Central memory CD8-positive, alpha-beta T cell (primary cell): ENCODE results near the gene MINDY1.
A peak's percentile ranks its signal among the peaks of the same experiment; 100 is the strongest.

Source experiments
- ATAC-seq: fragments of 150-1000 bp; cut with Tn5 transposase; replicated peaks from 2 replicates; pipeline ENCODE4 v1.10.0; 2022; ENCODE audit warnings: mild to moderate bottlenecking, moderate FRiP score, moderate number of reproducible peaks; ENCODE audit not compliant: poor library complexity, severe bottlenecking; ENCODE audit errors: extremely low read depth
- DNase-seq, 2 donors: peaks; one replicate each; pipeline ENCODE4 v3.0.0; 2021; ENCODE audit warnings: low spot score in 2 of 2
- H3K27ac Mint-ChIP-seq: one replicate; pipeline ENCODE4 v1.8.0; 2022; ENCODE audit warnings: low read depth, mild to moderate bottlenecking, moderate library complexity, mixed read lengths
- H3K27me3 Mint-ChIP-seq: one replicate; pipeline ENCODE4 v1.8.0; 2022; ENCODE audit warnings: mixed read lengths
- H3K36me3 Mint-ChIP-seq: one replicate; pipeline ENCODE4 v1.8.0; 2022; ENCODE audit warnings: mild to moderate bottlenecking, moderate library complexity, mixed read lengths; ENCODE audit not compliant: insufficient read depth
- H3K4me1 Mint-ChIP-seq: one replicate; pipeline ENCODE4 v1.8.0; 2022; ENCODE audit warnings: mixed read lengths
- H3K4me3 Mint-ChIP-seq: one replicate; pipeline ENCODE4 v1.8.0; 2022; ENCODE audit warnings: mild to moderate bottlenecking, moderate library complexity, mixed read lengths
- H3K9me3 Mint-ChIP-seq: one replicate; pipeline ENCODE4 v1.8.0; 2022; ENCODE audit warnings: mixed read lengths

MINDY1 gene, protein sequence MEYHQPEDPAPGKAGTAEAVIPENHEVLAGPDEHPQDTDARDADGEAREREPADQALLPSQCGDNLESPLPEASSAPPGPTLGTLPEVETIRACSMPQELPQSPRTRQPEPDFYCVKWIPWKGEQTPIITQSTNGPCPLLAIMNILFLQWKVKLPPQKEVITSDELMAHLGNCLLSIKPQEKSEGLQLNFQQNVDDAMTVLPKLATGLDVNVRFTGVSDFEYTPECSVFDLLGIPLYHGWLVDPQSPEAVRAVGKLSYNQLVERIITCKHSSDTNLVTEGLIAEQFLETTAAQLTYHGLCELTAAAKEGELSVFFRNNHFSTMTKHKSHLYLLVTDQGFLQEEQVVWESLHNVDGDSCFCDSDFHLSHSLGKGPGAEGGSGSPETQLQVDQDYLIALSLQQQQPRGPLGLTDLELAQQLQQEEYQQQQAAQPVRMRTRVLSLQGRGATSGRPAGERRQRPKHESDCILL

DNA sequence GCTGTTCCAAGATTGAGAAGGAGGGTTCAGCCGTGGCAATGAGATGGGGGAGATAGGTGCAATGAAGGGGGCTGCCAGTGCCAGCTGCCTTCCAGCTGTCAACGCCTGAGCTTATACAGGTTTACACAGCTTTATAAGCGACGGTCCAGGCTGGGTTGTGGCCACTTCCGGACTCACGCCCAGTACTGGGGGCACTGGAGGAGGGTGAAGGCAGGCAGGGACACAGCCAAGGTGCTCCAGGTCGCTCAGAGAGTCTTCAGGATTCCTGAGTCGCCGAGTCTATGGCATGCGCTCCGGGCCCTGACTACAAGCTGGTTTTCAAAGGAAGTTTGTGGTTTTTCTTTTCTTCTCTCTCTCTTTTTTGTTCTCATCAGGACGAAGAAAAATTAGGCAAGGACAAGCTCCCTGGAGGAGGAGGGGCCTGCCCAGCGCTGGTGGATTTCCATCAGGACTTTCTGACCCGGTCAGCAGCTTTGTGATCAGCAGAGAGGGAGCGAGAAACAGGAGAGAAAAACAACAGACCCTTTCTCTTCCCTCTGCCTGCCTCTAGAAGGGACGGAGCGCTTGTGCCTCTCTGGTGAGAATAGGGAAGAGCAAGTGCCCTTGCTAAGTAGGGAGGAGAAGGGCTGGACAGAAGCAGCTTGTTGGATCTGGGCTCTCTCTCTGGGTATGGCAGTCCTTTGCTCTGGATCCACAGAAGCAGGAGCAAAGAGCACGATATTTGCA lies at the start of gene MINDY1:
MINDY1 (minus strand) TSS at position 576 of the 726 bp plus-strand sequence. CDS start 4,285 bp downstream, outside the sequence.
- peak within 1 kb of the TSS; percentile 93 for H3K4me3 Mint-ChIP-seq
- peaks cover 15% of the 10 kb centered on the region for H3K36me3 Mint-ChIP-seq
- H3K4me1 Mint-ChIP-seq: peaks cover 59% of the 10 kb centered on the region
- no peaks in the 10 kb centered on the region for H3K27me3 Mint-ChIP-seq
- no peaks in the 10 kb centered on the region for H3K9me3 Mint-ChIP-seq
- DNase-seq: no peak
- H3K27ac Mint-ChIP-seq: peak within 1 kb of the TSS; percentile 97
- no peak for ATAC-seq

DNA sequence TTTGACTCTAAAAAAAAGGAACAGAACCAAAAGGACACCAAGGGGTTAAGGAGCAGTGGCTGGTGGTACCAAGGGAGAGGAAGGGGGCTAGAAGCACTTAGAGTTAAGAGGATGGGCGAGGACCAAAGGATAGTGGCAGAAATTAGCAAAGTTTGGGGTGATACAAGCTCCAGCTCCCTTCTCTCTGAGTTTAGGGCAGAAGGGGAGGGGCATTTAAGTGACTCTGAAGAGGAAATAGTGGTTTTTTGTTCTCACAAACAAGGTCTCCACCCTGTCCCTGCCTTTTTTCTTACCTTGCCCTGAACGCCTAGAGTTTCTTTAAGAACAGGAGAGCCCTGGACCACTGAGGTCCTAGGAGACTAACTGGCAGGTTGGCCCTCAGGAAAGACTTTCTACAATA lies 49.4 kb upstream of the MINDY1 start:
- Mint-ChIP-seq H3K4me1 (peaks cover 79% of the 10 kb centered on the region), H3K27me3 (no peaks in the 10 kb centered on the region), H3K27ac (peak overlapping the region; percentile 91), H3K4me3 (peak overlapping the region; percentile 92), H3K9me3 (no peaks in the 10 kb centered on the region), H3K36me3 (peaks cover 74% of the 10 kb centered on the region)
- peak in 1 of 2 donors; percentile 28 for DNase-seq
- ATAC-seq: peak; percentile 54

DNA sequence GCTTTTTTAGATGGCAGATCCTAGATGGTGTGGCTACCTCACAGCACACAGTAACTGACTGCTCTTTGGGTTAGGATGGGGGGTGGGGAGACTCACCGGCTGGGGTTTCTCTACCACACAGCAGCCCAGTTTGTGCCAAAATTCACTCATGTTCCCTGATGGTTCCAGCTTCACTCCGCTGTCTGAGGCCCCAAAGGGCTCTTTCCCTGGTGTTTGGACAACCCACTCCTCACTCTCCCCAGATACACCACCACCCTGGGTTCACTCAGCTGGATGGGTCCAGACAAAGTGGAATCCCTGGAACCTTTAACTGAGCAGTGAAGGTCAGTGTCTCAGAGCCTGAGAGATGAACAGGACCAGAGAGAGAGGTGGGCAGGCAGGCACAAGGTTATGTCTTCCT lies 48.9 kb upstream of the MINDY1 start:
- Mint-ChIP-seq H3K36me3 (peaks cover 72% of the 10 kb centered on the region), H3K9me3 (no peaks in the 10 kb centered on the region), H3K27me3 (no peaks in the 10 kb centered on the region), H3K4me1 (peaks cover 73% of the 10 kb centered on the region), H3K27ac (peak overlapping the region; percentile 91), H3K4me3 (peak overlapping the region; percentile 92)
- no peak for DNase-seq
- ATAC-seq: no peak

DNA sequence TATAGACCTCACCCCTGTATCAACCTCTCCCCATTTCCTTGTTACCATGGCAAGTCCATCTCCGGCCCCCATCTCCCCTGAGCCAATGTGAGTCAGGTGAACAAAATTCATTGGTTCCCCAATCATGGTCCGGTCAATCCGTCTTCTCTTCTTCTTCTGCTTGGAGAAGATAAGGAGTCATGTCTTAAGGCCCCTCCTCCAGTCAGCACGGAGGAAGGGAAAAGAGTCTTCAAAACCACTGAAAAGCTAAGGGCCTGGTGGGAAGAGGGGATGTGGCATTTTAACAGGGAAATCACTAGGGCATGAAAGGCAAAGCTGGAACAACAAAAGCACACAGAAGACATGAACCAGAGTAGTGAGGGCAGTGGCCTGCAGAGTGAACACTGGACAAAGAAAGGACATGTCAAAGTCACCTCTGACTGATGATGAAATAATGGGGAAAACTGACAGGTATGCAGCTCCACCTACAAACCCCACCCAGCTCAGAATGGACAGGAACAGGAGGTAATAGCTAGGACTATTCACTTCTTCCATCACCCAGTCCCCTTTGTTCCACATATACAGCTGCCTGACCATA lies 48.4 kb upstream of the MINDY1 start:
- H3K27ac Mint-ChIP-seq: peak overlapping the region; percentile 91
- H3K4me3 Mint-ChIP-seq: peak overlapping the region; percentile 92
- DNase-seq (no peak), ATAC-seq (no peak)
- H3K36me3 Mint-ChIP-seq: peaks cover 75% of the 10 kb centered on the region
- no peaks in the 10 kb centered on the region for H3K9me3 Mint-ChIP-seq
- peaks cover 73% of the 10 kb centered on the region for H3K4me1 Mint-ChIP-seq
- H3K27me3 Mint-ChIP-seq: no peaks in the 10 kb centered on the region

DNA sequence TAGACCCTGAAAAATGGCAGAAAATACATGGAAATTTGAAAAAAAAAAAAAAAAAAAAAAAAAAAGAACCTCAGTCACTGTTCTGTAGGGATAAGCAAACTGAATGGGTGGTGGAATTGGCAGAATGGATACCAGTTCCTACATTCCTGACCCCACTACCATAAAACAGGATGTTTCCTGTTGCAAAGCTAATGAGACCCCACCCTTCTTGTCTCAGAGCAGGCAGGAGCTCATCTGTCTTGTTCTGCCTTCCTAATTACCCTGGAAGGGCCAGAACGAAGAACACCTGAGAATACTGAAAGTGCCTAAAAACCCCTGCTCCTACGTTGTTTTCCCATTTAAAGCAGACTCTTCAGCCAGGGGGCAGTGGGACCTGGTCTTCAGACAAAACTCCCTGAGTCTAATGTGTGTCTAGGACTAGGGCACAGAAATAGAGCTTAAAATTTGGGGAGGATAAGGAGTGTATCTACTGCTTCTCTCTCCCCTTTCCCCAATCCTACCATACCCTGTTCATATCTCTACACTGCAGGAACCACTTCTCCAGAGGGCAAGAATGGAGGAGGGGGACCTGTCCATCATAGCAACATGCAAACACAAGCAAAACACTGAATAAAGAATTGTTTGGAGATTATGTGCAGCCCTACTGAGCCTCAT lies 44.8 kb upstream of the MINDY1 start:
- no peaks in the 10 kb centered on the region for H3K27me3 Mint-ChIP-seq
- peaks cover 52% of the 10 kb centered on the region for H3K36me3 Mint-ChIP-seq
- peaks cover 77% of the 10 kb centered on the region for H3K4me1 Mint-ChIP-seq
- no peak for ATAC-seq
- H3K9me3 Mint-ChIP-seq: no peaks in the 10 kb centered on the region
- H3K27ac Mint-ChIP-seq: no peak overlapping the region
- DNase-seq: no peak
- H3K4me3 Mint-ChIP-seq: no peak overlapping the region

DNA sequence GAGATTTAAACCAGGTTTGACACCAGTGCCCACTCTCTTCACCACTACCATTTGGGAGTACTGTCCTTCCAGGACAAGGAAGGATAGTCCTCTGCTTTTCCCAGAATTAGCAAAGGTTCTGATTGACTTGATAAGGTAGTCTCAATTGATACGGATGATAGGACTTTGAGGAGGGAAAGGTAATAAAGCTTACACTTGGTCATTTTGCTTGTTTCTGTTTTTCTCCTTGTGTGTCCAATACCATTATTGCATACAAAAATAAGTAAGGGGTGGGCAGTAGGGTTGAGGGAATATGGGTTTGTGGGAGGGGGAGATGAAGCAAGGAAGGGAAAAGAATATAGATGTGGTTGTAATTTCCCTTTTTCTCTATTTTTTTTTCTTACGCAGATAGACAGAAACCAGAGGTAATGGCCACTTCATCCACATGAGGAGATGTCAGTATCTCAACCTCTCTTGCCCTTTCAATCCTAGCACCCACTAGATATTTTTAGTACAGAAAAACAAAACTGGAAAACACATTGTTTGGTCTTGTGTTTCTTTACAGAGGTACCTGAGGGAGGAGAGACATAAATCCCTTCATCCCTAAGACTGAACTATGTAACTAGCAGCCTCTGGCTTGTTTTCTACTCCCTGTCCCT lies 43.5 kb upstream of the MINDY1 start:
- no peaks in the 10 kb centered on the region for H3K27me3 Mint-ChIP-seq
- no peak overlapping the region for H3K27ac Mint-ChIP-seq
- H3K4me1 Mint-ChIP-seq: peaks cover 70% of the 10 kb centered on the region
- H3K36me3 Mint-ChIP-seq: peaks cover 41% of the 10 kb centered on the region
- no peak for ATAC-seq
- no peak for DNase-seq
- H3K4me3 Mint-ChIP-seq: peak overlapping the region; percentile 89
- H3K9me3 Mint-ChIP-seq: no peaks in the 10 kb centered on the region

DNA sequence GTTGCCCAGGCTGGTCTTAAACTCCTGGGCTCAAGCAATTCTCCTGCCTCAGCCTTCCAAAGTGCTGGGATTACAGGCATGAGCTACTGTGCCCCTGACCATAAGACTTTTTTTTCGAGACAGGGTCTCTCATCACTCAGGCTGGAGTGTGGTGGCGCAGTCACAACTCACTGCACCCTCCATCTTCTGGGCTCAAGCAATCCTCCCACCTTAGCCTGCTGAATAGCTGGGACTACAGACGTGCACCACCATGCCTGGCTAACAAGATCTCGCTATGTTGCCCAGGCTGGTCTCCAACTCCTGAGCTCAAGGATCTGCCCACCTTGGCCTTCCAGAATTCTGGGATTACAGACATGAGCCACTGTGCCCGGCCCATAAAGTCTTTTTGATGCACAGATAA lies 42.8 kb upstream of the MINDY1 start:
- H3K27ac Mint-ChIP-seq: peak overlapping the region; percentile 72

DNA sequence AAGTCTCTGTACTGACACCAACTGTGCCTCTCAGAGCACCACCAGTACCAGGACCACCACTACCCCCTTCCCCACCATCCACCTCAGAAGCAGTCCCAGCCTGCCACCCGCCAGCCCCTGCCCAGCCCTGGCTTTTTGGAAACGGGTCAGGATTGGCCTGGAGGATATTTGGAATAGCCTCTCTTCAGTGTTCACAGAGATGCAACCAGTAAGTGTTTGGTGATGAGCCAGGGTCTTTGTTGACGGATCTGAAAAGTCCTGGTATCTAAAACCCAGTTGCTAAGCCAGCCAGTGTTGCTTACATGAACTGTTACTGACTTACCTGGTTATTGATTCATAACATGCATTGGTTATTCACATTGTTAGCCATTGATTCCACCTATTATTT lies 41.9 kb upstream of the MINDY1 start:
- Mint-ChIP-seq H3K9me3 (no peaks in the 10 kb centered on the region), H3K27ac (peak overlapping the region; percentile 91), H3K36me3 (peaks cover 25% of the 10 kb centered on the region)

More for the DNA sequence above, 42.8 kb upstream of the MINDY1 start:
- Mint-ChIP-seq H3K4me3 (peak overlapping the region; percentile 89), H3K27me3 (no peaks in the 10 kb centered on the region), H3K4me1 (peaks cover 63% of the 10 kb centered on the region), H3K9me3 (no peaks in the 10 kb centered on the region), H3K36me3 (peaks cover 34% of the 10 kb centered on the region)
- no peak for DNase-seq
- ATAC-seq: no peak

DNA sequence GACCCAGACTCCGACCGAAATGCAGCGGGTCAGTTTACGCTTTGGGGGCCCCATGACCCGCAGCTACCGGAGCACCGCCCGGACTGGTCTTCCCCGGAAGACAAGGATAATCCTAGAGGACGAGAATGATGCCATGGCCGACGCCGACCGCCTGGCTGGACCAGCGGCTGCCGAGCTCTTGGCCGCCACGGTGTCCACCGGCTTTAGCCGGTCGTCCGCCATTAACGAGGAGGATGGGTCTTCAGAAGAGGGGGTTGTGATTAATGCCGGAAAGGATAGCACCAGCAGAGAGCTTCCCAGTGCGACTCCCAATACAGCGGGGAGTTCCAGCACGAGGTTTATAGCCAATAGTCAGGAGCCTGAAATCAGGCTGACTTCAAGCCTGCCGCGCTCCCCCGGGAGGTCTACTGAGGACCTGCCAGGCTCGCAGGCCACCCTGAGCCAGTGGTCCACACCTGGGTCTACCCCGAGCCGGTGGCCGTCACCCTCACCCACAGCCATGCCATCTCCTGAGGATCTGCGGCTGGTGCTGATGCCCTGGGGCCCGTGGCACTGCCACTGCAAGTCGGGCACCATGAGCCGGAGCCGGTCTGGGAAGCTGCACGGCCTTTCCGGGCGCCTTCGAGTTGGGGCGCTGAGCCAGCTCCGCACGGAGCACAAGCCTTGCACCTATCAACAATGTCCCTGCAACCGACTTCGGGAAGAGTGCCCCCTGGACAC lies 41.4 kb upstream of the MINDY1 start:
- ATAC-seq (peak; percentile 78), DNase-seq (peak; percentile 36 to 44)
- Mint-ChIP-seq H3K4me1 (peaks cover 58% of the 10 kb centered on the region), H3K36me3 (peaks cover 20% of the 10 kb centered on the region), H3K27ac (peak overlapping the region; percentile 91), H3K9me3 (no peaks in the 10 kb centered on the region), H3K27me3 (no peaks in the 10 kb centered on the region), H3K4me3 (peak overlapping the region; percentile 89)

More for the DNA sequence above, 41.9 kb upstream of the MINDY1 start:
- no peak for DNase-seq
- Mint-ChIP-seq H3K4me1 (peaks cover 58% of the 10 kb centered on the region), H3K27me3 (no peaks in the 10 kb centered on the region), H3K4me3 (peak overlapping the region; percentile 89)
- ATAC-seq: no peak

DNA sequence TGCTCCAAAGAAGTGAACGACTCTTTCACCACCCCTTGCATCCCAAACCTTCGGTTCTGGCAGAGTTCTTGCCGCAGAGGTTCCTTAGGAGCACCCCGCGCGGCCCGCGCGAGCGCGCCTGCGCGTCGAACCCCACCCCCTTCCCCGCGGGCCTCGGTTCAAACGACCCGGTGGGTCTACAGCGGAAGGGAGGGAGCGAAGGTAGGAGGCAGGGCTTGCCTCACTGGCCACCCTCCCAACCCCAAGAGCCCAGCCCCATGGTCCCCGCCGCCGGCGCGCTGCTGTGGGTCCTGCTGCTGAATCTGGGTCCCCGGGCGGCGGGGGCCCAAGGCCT lies 40.9 kb upstream of the MINDY1 start, which contains the start of gene C1orf56:
C1orf56 (plus strand) TSS at position 161 of the 334 bp plus-strand sequence; CDS start at position 258, 97 bp downstream.
- no peaks in the 10 kb centered on the region for H3K9me3 Mint-ChIP-seq
- DNase-seq (no peak), ATAC-seq (peak; percentile 55)
- H3K36me3 Mint-ChIP-seq: peaks cover 15% of the 10 kb centered on the region
- no peaks in the 10 kb centered on the region for H3K27me3 Mint-ChIP-seq
- peak within 1 kb of the TSS; percentile 91 for H3K27ac Mint-ChIP-seq
- H3K4me1 Mint-ChIP-seq: peaks cover 58% of the 10 kb centered on the region
- H3K4me3 Mint-ChIP-seq: peak within 1 kb of the TSS; percentile 89

DNA sequence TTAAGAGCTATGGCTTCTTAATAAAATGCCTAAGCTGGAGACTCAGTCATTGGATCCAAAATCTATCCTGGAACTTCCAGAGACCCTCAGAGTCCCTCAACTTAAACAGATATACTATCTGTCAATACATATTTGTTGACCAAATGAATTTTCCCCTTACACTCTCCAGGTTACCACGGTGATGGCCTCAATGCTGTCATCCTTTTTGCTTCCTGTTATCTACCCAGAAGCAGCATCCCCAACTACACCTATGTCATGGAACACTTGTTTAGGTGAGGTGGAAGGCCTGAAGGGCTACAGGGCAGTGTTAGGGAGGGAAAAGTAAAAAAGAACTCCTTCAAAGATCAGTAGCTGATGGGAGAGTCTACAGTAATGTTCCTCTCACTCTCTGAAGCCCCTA lies 36.5 kb upstream of the MINDY1 start:
- peaks cover 28% of the 10 kb centered on the region for H3K4me1 Mint-ChIP-seq
- DNase-seq (no peak), ATAC-seq (no peak)
- H3K27me3 Mint-ChIP-seq: no peaks in the 10 kb centered on the region
- no peaks in the 10 kb centered on the region for H3K9me3 Mint-ChIP-seq
- peak overlapping the region; percentile 57 for H3K27ac Mint-ChIP-seq
- H3K36me3 Mint-ChIP-seq: peaks cover 2% of the 10 kb centered on the region
- H3K4me3 Mint-ChIP-seq: no peak overlapping the region
